DOHH2 (cell line): ENCODE data around the gene CTDSP1.
A peak's percentile ranks its signal among the peaks of the same experiment; 100 is the strongest.

Experiments used
- H3F3A ChIP-seq: fragments of 200-600 bp; sonication (generic), shearing (Covaris generic); 2 replicates; pipeline ENCODE4 v1.6.0; 2016; ENCODE audit warnings: antibody characterized with exemption, mild to moderate bottlenecking; ENCODE audit not compliant: control insufficient read depth, insufficient read depth
- H3K27ac ChIP-seq: fragments of 200-600 bp; sonication (generic); 2 replicates; pipeline ENCODE4 v1.5.1; 2014; ENCODE audit warnings: low read depth, mild to moderate bottlenecking, low read length, moderate library complexity
- H3K27me3 ChIP-seq: fragments of 200-600 bp; sonication (generic); 2 replicates; pipeline ENCODE4 v1.6.1; 2014; ENCODE audit warnings: mild to moderate bottlenecking, low read length, mixed read lengths; ENCODE audit not compliant: control insufficient read depth
- H3K36me3 ChIP-seq: fragments of 200-600 bp; sonication (generic); 2 replicates; pipeline ENCODE4 v1.6.1; 2014; ENCODE audit warnings: mild to moderate bottlenecking, low read length, moderate library complexity, mixed read lengths; ENCODE audit not compliant: control insufficient read depth
- H3K4me1 ChIP-seq: fragments of 200-600 bp; sonication (generic); 2 replicates; pipeline ENCODE4 v1.6.1; 2014; ENCODE audit warnings: mild to moderate bottlenecking, low read length, mixed read lengths; ENCODE audit not compliant: control insufficient read depth
- H3K4me2 ChIP-seq: fragments of 200-600 bp; sonication (generic); 2 replicates; pipeline ENCODE4 v1.6.0; 2014; ENCODE audit warnings: mild to moderate bottlenecking, low read length, moderate library complexity
- H3K4me3 ChIP-seq: fragments of 200-600 bp; sonication (generic); 2 replicates; pipeline ENCODE4 v1.5.1; 2014; ENCODE audit warnings: mild to moderate bottlenecking, low read length, mixed read lengths
- H3K79me2 ChIP-seq: fragments of 200-600 bp; sonication (generic); 2 replicates; pipeline ENCODE4 v1.6.1; 2014; ENCODE audit warnings: mild to moderate bottlenecking, low read length, mixed read lengths; ENCODE audit not compliant: control insufficient read depth
- H3K9me2 ChIP-seq: fragments of 200-600 bp; sonication (generic); replicated peaks from 2 replicates; pipeline ENCODE4 v1.6.1; 2014; ENCODE audit warnings: mild to moderate bottlenecking, low read length, mixed read lengths; ENCODE audit not compliant: control insufficient read depth
- H3K9me3 ChIP-seq: fragments of 200-600 bp; sonication (generic); 2 replicates; pipeline ENCODE4 v1.6.1; 2014; ENCODE audit warnings: antibody characterized with exemption, low read length, mixed read lengths; ENCODE audit not compliant: control insufficient read depth, insufficient read depth
- H4K20me1 ChIP-seq: fragments of 200-600 bp; sonication (generic); 2 replicates; pipeline ENCODE4 v1.6.0; 2014; ENCODE audit warnings: low read depth, mild to moderate bottlenecking, antibody characterized with exemption, low read length, moderate library complexity; ENCODE audit not compliant: control insufficient read depth, insufficient read depth
- CTCF ChIP-seq: fragments of 200-600 bp; sonication (generic); IDR thresholded peaks from one replicate; pipeline ENCODE4 v1.5.1; 2014; ENCODE audit warnings: antibody characterized with exemption, mild to moderate bottlenecking, low read depth, low read length; ENCODE audit not compliant: poor library complexity, severe bottlenecking
- EZH2phosphoT487 ChIP-seq: fragments of 200-600 bp; sonication (generic); IDR thresholded peaks from 2 replicates; pipeline ENCODE4 v1.6.1; 2017; ENCODE audit warnings: borderline replicate concordance, mild to moderate bottlenecking, antibody characterized with exemption, low read length, moderate library complexity, mixed read lengths

Gene CTDSP1

GRCh38 chr2:218400930-218401881, 1.5 kb downstream of the CTDSP1 start:
- peak overlapping the region; percentile 77; the same call in 1 of the 2 replicates for H3K27ac ChIP-seq
- H3F3A ChIP-seq = peaks cover 15% of the 10 kb centered on the region

GRCh38 chr2:218401890-218402289, 2.2 kb downstream of the CTDSP1 start:
- Histone ChIP-seq H3K79me2 (peaks cover 47% of the 10 kb centered on the region), H3K27me3 (no peaks in the 10 kb centered on the region), H3K4me2 (peak overlapping the region; percentile 78), H3K4me1 (peaks cover 80% of the 10 kb centered on the region), H3K9me2 (no peaks in the 10 kb centered on the region), H3K36me3 (peaks cover 49% of the 10 kb centered on the region), H3K27ac (no peak overlapping the region), H3F3A (peaks cover 9% of the 10 kb centered on the region), H3K9me3 (no peaks in the 10 kb centered on the region), H3K4me3 (peak overlapping the region; percentile 81), H4K20me1 (no peaks in the 10 kb centered on the region)
- TF ChIP-seq EZH2phosphoT487 (no peak), CTCF (no peak)

More at GRCh38 chr2:218400930-218401881, 1.5 kb downstream of the CTDSP1 start:
- Histone ChIP-seq H3K27me3 (no peaks in the 10 kb centered on the region), H3K9me3 (no peaks in the 10 kb centered on the region), H3K9me2 (no peaks in the 10 kb centered on the region), H3K79me2 (peaks cover 47% of the 10 kb centered on the region), H3K4me3 (peak overlapping the region; percentile 81), H3K4me1 (peaks cover 82% of the 10 kb centered on the region), H3K4me2 (peak overlapping the region; percentile 78), H3K36me3 (peaks cover 49% of the 10 kb centered on the region), H4K20me1 (no peaks in the 10 kb centered on the region)
- no peak for TF ChIP-seq EZH2phosphoT487
- TF ChIP-seq CTCF = no peak

- no peaks in the 10 kb centered on the region for H4K20me1 ChIP-seq
- peaks cover 80% of the 10 kb centered on the region for H3K4me1 ChIP-seq
- H3K36me3 ChIP-seq = peaks cover 49% of the 10 kb centered on the region
- no peak overlapping the region for H3K4me3 ChIP-seq
- H3F3A ChIP-seq = peaks cover 3% of the 10 kb centered on the region
- no peak overlapping the region for H3K4me2 ChIP-seq
- H3K27ac ChIP-seq = no peak overlapping the region
- peaks cover 44% of the 10 kb centered on the region for H3K79me2 ChIP-seq
- H3K9me2 ChIP-seq = no peaks in the 10 kb centered on the region
- no peak for TF ChIP-seq EZH2phosphoT487
- no peak for TF ChIP-seq CTCF
- no peaks in the 10 kb centered on the region for H3K9me3 ChIP-seq
- H3K27me3 ChIP-seq = no peaks in the 10 kb centered on the region
Observed at GRCh38 chr2:218402491-218402901, 2.8 kb downstream of the CTDSP1 start.
